H1 (cell line): ENCODE results near the gene UBXN11. TPM values are rescaled to one million over a fixed set of nuclear protein-coding genes. Genes with fewer than 3 reads are reported as not detected.

ENCODE experiments used
- HDAC2 ChIP-seq, 2 experiments: fragments of 300-600 bp in 1 of 2; sonication (generic) in 1 of 2; IDR thresholded peaks; 2 replicates each; pipeline ENCODE4 v1.6.1; 2011 to 2012; ENCODE audit warnings: low read depth in 2 of 2, low read length in 2 of 2, mild to moderate bottlenecking in 2 of 2, moderate library complexity in 2 of 2, borderline replicate concordance in 1 of 2, inconsistent platforms in 1 of 2
- POLR2AphosphoS5 ChIP-seq: IDR thresholded peaks from 2 replicates; pipeline ENCODE4 v1.6.1; 2011; ENCODE audit warnings: low read depth, low read length
- RXRA ChIP-seq: IDR thresholded peaks from 2 replicates; pipeline ENCODE4 v1.6.1; 2011; ENCODE audit warnings: low read depth, mild to moderate bottlenecking, low read length, moderate library complexity; ENCODE audit not compliant: insufficient read depth
- SAP30 ChIP-seq: fragments of 300-600 bp; sonication (generic); IDR thresholded peaks from 2 replicates; pipeline ENCODE4 v1.7.1; 2012; ENCODE audit warnings: low read length, moderate library complexity, mild to moderate bottlenecking, inconsistent platforms; ENCODE audit not compliant: insufficient read depth, insufficient replicate concordance
- SP1 ChIP-seq: IDR thresholded peaks from 2 replicates; pipeline ENCODE4 v1.6.1; 2011; ENCODE audit warnings: low read depth, low read length
- SUZ12 ChIP-seq: fragments of 200-600 bp; sonication (generic); IDR thresholded peaks from 2 replicates; pipeline ENCODE4 v1.6.1; 2012; ENCODE audit warnings: mild to moderate bottlenecking, inconsistent platforms, low read length, moderate library complexity, mixed read lengths
- TAF1 ChIP-seq: IDR thresholded peaks from 2 replicates; pipeline ENCODE4 v1.6.1; 2011; ENCODE audit warnings: mild to moderate bottlenecking, low read depth, low read length
- TCF12 ChIP-seq: IDR thresholded peaks from 2 replicates; pipeline ENCODE4 v1.6.1; 2011; ENCODE audit warnings: low read depth, mild to moderate bottlenecking, low read length
- TEAD4 ChIP-seq: IDR thresholded peaks from 2 replicates; pipeline ENCODE4 v1.6.1; 2012; ENCODE audit warnings: low read depth, low read length, inconsistent platforms, mixed read lengths
- YY1 ChIP-seq: IDR thresholded peaks from 2 replicates; pipeline ENCODE4 v1.6.1; 2011; ENCODE audit warnings: low read depth, mild to moderate bottlenecking, low read length
- polyA plus RNA-seq, 7 experiments: library from polyadenylated mRNA; depleted of rRNA in 3 of 7; stranded (reverse) in 5 of 7; unstranded in 2 of 7; fragments of >200 nt in 5 of 7; fragments of 200-250 nt in 2 of 7; gene quantifications; 1 replicate in 5 of 7; 2 replicates in 1 of 7; 4 replicates in 1 of 7; pipeline versions ENCODE4 v1.2.1 to v1.2.3, GENCODE V29; 2011 to 2013; ENCODE audit warnings: missing spikeins in 2 of 7, mixed read lengths in 2 of 7
- total RNA-seq: library from RNA; stranded (reverse); fragmentation: NEBNext Ultra II Directional; extraction: Animal tissue kit (Norgen Biotek cat#: 25700); gene quantifications from 2 replicates; pipeline ENCODE4 v1.2.1, GENCODE V29; 2021
- TF ChIP-seq, protein P1 (sequence below): fragments of 300-600 bp; sonication (generic); IDR thresholded peaks from 2 replicates; pipeline ENCODE4 v1.7.1; 2012; ENCODE audit warnings: low read length, moderate library complexity, mild to moderate bottlenecking, inconsistent platforms; ENCODE audit not compliant: insufficient replicate concordance

UBXN11 gene
- total and polyA plus RNA-seq, 2 of the 8 experiments (the other 6 are each of a cell fraction or from before 2014, with no cell fraction given), result 6.3 to 10.4 TPM

DNA sequence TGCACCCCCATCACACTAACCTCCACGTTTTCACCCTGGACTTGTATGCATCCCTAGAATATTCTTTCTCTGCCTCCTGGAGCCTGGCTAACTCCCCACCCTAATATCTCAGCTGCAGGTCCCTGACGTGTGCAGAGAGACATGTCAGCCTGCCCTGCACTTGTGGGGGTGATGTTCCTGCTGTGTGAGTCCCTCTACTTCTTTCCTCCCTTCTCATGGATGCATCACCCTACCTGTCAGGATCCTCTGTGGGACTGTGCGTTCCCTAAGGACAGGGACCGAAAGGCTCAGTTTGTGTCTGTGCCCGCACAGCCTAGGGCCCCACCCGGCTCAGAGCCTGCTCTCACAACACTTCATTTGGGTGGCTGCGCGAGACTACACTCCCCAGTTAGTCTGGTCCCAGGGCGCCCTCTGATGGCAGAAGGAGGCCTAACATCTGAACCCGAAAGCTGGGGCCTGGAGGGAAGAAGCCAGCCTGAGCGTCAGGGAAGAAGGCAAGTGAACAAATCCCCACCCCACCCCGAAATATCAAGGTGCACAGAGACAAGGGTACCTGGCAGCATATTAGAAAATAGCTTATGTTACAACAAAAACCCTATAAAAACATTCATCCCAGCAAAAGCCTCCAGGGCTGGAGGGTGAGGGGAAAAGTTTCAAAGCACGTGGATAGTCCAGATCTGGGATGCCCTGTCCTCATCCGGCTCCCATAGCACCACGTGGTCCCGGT lies 15.0 kb upstream of the UBXN11 start (continued):
- TF ChIP-seq, protein P1, sequence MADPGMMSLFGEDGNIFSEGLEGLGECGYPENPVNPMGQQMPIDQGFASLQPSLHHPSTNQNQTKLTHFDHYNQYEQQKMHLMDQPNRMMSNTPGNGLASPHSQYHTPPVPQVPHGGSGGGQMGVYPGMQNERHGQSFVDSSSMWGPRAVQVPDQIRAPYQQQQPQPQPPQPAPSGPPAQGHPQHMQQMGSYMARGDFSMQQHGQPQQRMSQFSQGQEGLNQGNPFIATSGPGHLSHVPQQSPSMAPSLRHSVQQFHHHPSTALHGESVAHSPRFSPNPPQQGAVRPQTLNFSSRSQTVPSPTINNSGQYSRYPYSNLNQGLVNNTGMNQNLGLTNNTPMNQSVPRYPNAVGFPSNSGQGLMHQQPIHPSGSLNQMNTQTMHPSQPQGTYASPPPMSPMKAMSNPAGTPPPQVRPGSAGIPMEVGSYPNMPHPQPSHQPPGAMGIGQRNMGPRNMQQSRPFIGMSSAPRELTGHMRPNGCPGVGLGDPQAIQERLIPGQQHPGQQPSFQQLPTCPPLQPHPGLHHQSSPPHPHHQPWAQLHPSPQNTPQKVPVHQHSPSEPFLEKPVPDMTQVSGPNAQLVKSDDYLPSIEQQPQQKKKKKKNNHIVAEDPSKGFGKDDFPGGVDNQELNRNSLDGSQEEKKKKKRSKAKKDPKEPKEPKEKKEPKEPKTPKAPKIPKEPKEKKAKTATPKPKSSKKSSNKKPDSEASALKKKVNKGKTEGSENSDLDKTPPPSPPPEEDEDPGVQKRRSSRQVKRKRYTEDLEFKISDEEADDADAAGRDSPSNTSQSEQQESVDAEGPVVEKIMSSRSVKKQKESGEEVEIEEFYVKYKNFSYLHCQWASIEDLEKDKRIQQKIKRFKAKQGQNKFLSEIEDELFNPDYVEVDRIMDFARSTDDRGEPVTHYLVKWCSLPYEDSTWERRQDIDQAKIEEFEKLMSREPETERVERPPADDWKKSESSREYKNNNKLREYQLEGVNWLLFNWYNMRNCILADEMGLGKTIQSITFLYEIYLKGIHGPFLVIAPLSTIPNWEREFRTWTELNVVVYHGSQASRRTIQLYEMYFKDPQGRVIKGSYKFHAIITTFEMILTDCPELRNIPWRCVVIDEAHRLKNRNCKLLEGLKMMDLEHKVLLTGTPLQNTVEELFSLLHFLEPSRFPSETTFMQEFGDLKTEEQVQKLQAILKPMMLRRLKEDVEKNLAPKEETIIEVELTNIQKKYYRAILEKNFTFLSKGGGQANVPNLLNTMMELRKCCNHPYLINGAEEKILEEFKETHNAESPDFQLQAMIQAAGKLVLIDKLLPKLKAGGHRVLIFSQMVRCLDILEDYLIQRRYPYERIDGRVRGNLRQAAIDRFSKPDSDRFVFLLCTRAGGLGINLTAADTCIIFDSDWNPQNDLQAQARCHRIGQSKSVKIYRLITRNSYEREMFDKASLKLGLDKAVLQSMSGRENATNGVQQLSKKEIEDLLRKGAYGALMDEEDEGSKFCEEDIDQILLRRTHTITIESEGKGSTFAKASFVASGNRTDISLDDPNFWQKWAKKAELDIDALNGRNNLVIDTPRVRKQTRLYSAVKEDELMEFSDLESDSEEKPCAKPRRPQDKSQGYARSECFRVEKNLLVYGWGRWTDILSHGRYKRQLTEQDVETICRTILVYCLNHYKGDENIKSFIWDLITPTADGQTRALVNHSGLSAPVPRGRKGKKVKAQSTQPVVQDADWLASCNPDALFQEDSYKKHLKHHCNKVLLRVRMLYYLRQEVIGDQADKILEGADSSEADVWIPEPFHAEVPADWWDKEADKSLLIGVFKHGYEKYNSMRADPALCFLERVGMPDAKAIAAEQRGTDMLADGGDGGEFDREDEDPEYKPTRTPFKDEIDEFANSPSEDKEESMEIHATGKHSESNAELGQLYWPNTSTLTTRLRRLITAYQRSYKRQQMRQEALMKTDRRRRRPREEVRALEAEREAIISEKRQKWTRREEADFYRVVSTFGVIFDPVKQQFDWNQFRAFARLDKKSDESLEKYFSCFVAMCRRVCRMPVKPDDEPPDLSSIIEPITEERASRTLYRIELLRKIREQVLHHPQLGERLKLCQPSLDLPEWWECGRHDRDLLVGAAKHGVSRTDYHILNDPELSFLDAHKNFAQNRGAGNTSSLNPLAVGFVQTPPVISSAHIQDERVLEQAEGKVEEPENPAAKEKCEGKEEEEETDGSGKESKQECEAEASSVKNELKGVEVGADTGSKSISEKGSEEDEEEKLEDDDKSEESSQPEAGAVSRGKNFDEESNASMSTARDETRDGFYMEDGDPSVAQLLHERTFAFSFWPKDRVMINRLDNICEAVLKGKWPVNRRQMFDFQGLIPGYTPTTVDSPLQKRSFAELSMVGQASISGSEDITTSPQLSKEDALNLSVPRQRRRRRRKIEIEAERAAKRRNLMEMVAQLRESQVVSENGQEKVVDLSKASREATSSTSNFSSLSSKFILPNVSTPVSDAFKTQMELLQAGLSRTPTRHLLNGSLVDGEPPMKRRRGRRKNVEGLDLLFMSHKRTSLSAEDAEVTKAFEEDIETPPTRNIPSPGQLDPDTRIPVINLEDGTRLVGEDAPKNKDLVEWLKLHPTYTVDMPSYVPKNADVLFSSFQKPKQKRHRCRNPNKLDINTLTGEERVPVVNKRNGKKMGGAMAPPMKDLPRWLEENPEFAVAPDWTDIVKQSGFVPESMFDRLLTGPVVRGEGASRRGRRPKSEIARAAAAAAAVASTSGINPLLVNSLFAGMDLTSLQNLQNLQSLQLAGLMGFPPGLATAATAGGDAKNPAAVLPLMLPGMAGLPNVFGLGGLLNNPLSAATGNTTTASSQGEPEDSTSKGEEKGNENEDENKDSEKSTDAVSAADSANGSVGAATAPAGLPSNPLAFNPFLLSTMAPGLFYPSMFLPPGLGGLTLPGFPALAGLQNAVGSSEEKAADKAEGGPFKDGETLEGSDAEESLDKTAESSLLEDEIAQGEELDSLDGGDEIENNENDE, result no peak
- TF ChIP-seq HDAC2 (IDR thresholded peaks at IDR 0.05; ENCODE audit: borderline replicate concordance in 1 of 2, low read depth in 2 of 2, low read length in 2 of 2) (no peak), TCF12 (no peak), TEAD4 (no peak), YY1 (0 out of 2 replicates have a peak, but pooled peaks have one; percentile 15), SUZ12 (no peak), RXRA (no peak), SAP30 (no peak), TAF1 (no peak), POLR2AphosphoS5 (no peak), SP1 (no peak)
